Measurements from ENCODE around the gene CGB8.

DNA sequence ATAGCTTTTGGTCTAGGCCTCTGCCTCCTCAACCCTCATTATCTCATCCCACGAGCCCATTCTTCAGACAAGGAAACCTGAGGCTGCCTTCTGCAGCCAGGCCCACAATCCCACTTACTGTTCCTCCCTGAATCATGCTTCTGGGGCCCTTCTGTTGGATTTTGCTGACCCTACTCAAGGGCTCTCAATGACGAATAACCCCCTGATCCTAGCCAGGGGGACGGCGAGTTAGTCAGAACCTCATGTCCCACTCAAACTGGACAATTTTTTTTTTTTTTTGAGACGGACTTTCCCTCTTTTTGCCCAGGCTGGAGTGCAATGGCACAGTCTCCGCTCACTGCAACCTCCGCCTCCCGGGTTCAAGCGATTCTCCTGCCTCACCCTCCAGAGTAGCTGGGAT, 26.8 kb downstream of the CGB8 start:
- no peak for TF ChIP-seq CTCF (IDR thresholded peaks at IDR 0.05 in 8 of 11, conservative IDR thresholded peaks at IDR 0.05 in 3 of 11)
- no peak for TF ChIP-seq POLR2A (IDR thresholded peaks at IDR 0.05)
- no peak for TF ChIP-seq POLR2AphosphoS5 (IDR thresholded peaks at IDR 0.05)

Measured in spleen (tissue), 7 donors.